Type B pancreatic cell (in vitro differentiated cells): ENCODE results near the gene SLFN5. TPM values are rescaled to one million over a fixed set of nuclear protein-coding genes. Genes with fewer than 3 reads are reported as not detected.
A peak's percentile ranks its signal among the peaks of the same experiment; 100 is the strongest.
"Not testable (repeated sequence)": the region's sequence is repeated elsewhere in the genome, so short reads cannot be mapped to it uniquely, and the experiment has no call there.

Source experiments
- DNase-seq: peaks from one replicate; pipeline ENCODE4 v3.0.0; 2021; ENCODE audit warnings: mixed read lengths; ENCODE audit not compliant: unreplicated experiment; ENCODE audit errors: extremely low spot score
- H3K27ac Mint-ChIP-seq: 2 replicates; pipeline ENCODE4 v1.8.0; 2021; ENCODE audit warnings: mild to moderate bottlenecking, mixed read lengths
- H3K27me3 Mint-ChIP-seq: 2 replicates; pipeline ENCODE4 v1.8.0; 2021; ENCODE audit warnings: mixed read lengths
- H3K36me3 Mint-ChIP-seq: 2 replicates; pipeline ENCODE4 v1.8.0; 2021; ENCODE audit warnings: mixed read lengths
- H3K4me1 Mint-ChIP-seq: one replicate; pipeline ENCODE4 v1.8.0; 2021; ENCODE audit warnings: mixed read lengths; ENCODE audit not compliant: unreplicated experiment
- H3K4me3 Mint-ChIP-seq: 2 replicates; pipeline ENCODE4 v1.8.0; 2021; ENCODE audit warnings: mild to moderate bottlenecking, mixed read lengths
- H3K9me3 Mint-ChIP-seq: 2 replicates; pipeline ENCODE4 v1.8.0; 2021; ENCODE audit warnings: mixed read lengths
- long read RNA-seq: library from polyadenylated mRNA; unstranded; transcript quantifications from one replicate; pipeline ENCODE4 v2.0.0, GENCODE V29; 2020
- total RNA-seq: library from RNA; stranded (reverse); gene quantifications from 2 replicates; pipeline ENCODE4 v1.2.1, GENCODE V29; 2021; ENCODE audit warnings: low replicate concordance
- TF ChIP-seq, protein P1 (sequence below): fragments of 200-600 bp; sonication (generic); conservative IDR thresholded peaks from 2 replicates; pipeline ENCODE4 v1.5.0; 2021; ENCODE audit warnings: antibody characterized with exemption, mild to moderate bottlenecking

SLFN5 gene
- 21.7 and 42.1 TPM in 2 replicates for total RNA-seq
- long read RNA-seq, full-length matches to known transcripts, result 33 of 77 reads
- long read RNA-seq, partial matches to known transcripts, result 31 of 77 reads
- long read RNA-seq, other reads (novel, unspliced or antisense), result 13 of 77 reads

DNA sequence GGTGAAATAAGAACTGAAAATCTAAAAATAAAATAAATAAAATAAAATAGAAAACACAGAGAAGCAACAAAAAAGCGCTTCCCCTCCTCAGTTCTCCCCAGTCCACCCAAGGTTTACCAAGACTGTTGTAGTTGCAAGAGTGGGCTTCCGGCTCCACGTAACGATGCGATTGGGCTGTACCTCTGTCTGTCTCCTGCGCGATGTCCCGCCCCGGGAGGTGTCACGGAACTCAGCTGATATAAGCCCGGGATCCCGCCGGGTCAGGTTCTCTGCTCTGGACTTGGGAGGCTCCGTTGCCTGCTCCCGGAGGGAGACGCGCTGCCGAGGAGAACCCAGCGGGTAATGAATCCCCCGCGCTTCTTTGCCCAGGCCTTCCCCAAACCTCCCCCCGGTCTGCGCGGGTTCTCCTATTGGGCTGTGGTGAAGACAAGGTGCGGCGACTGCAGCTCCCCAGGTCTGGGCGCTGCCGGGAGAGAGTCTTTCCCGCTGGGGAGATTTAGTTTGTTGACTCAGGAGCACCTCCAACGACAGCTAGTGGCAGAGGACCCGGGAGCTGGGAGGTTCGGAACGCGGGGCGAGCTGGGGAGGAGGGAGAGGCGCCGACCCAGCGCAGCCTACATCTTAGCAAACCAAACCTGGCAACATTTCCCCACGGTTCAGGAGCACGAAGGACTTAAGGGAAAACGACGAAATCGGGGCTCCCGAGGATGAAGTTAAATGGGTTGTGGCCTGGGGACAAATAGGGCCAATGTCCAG, at the start of gene SLFN5:
SLFN5 (plus strand) TSS at position 268 of the 756 bp plus-strand sequence. CDS start 15,619 bp downstream, outside the sequence.
- Mint-ChIP-seq H3K4me3 (peak within 1 kb of the TSS; percentile 98), H3K4me1 (peaks cover 27% of the 10 kb centered on the region), H3K27me3 (peaks cover 5% of the 10 kb centered on the region), H3K36me3 (peaks cover 7% of the 10 kb centered on the region), H3K27ac (peak within 1 kb of the TSS; percentile 94), H3K9me3 (no peaks in the 10 kb centered on the region)
- peak; percentile 87 for DNase-seq
- TF ChIP-seq, protein P1, sequence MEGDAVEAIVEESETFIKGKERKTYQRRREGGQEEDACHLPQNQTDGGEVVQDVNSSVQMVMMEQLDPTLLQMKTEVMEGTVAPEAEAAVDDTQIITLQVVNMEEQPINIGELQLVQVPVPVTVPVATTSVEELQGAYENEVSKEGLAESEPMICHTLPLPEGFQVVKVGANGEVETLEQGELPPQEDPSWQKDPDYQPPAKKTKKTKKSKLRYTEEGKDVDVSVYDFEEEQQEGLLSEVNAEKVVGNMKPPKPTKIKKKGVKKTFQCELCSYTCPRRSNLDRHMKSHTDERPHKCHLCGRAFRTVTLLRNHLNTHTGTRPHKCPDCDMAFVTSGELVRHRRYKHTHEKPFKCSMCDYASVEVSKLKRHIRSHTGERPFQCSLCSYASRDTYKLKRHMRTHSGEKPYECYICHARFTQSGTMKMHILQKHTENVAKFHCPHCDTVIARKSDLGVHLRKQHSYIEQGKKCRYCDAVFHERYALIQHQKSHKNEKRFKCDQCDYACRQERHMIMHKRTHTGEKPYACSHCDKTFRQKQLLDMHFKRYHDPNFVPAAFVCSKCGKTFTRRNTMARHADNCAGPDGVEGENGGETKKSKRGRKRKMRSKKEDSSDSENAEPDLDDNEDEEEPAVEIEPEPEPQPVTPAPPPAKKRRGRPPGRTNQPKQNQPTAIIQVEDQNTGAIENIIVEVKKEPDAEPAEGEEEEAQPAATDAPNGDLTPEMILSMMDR, result no peak

DNA sequence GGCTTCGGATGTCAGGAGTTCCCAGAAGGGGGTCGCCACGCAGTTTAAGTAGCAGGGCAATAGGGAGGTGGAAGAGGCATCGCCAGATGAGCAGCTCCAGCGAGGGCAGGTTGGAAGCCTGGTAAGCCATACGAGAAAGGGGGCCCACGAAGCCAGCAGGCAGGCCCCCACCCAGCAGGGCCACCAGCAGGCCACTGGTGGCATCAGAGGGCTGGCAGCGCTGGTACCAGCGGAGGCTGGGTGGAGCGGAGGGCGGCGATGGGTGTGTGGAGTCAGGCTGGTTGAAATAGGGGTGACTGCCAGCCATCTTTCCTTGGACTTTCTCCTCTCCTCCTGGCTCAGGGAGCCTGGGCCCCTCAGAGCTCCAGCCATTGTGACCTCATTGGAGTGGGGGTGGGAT, 48.9 kb upstream of the SLFN5 start, which contains the start of gene SLC35G3:
SLC35G3 (minus strand) TSS at position 393 of the 400 bp plus-strand sequence; CDS start at position 307, 86 bp downstream.
- H3K27ac Mint-ChIP-seq, DNase-seq, H3K36me3 Mint-ChIP-seq, H3K27me3 Mint-ChIP-seq, H3K4me1 Mint-ChIP-seq, H3K4me3 Mint-ChIP-seq, H3K9me3 Mint-ChIP-seq: not testable (repeated sequence)

DNA sequence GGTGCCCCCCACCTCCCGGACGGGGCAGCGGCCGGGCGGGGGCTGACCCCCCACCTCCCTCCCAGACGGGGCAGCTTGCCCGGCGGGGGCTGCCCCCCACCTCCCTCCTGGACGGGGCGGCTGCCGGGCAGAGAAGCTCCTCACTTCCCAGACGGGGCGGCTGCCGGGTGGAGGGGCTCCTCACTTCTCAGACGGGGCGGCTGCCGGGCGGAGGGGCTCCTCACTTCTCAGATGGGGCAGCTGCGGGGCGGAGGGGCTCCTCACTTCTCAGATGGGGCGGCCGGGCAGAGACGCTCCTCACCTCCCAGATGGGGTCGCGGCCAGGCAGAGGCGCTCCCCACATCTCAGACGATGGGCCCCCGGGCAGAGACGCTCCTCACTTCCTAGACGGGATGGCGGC, 47.8 kb upstream of the SLFN5 start:
- H3K36me3 Mint-ChIP-seq, H3K4me1 Mint-ChIP-seq, H3K9me3 Mint-ChIP-seq, H3K4me3 Mint-ChIP-seq, H3K27ac Mint-ChIP-seq, H3K27me3 Mint-ChIP-seq, DNase-seq: not testable (repeated sequence)

DNA sequence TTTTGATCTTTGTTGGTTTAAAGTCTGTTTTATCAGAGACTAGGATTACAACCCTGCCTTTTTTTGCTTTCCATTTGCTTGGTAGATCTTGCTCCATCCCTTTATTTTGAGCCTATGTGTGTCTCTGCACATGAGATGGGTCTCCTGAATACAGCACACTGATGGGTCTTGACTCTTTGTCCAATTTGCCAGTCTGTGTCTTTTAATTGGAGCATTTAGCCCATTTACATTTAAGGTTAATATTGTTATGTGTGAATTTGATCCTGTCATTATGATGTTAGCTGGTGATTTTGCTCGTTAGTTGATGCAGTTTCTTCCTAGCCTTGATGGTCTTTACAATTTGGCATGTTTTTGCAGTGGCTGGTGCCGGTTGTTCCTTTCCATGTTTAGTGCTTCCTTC, 40.3 kb upstream of the SLFN5 start:
- H3K36me3 Mint-ChIP-seq, H3K9me3 Mint-ChIP-seq, DNase-seq, H3K4me1 Mint-ChIP-seq, H3K27ac Mint-ChIP-seq, H3K4me3 Mint-ChIP-seq: not testable (repeated sequence)
- H3K27me3 Mint-ChIP-seq, result peaks cover 19% of the 10 kb centered on the region

DNA sequence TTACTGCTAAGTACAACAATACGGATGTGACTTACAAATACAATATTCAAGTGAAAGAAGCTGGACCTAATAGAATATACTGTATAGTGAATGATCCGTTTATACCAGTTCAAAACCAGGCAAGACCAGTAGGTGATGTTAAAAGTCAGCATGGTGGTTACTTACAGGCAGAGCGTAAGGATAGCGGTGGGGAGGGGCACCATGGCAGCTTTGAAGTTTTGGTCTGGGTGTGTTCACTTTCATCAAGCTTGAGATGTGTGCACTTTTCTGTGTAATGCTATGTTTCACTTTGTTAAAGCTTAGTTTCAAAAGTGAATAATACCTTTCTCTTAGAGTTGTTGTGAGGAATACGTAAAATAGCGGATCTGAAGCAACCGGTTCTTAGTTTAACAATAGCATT, 32.1 kb upstream of the SLFN5 start:
- Mint-ChIP-seq H3K4me1 (no peaks in the 10 kb centered on the region), H3K9me3 (no peaks in the 10 kb centered on the region), H3K27me3 (peaks cover 59% of the 10 kb centered on the region), H3K36me3 (no peaks in the 10 kb centered on the region), H3K4me3 (no peak overlapping the region), H3K27ac (no peak overlapping the region)
- DNase-seq, result no peak
- TF ChIP-seq, protein P1, result no peak

DNA sequence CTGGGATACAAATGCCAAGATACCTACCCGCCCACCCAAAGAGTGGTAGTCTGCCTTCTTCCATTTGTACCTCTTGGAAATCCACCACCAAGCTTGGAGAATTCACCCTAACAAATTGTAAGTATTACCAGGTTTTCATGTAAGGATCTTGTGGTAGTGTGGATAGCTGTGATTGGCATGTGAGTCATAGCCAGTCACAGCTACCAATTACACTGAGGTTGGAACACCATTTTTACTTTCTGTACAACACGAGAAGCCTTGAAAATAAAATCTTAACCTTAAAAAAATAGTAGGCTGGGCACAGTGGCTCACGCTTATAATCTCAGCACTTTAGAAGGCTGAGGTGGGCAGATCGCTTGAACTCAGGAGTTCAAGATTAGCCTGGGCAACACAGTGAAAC, 30.2 kb upstream of the SLFN5 start:
- no peak for DNase-seq
- Mint-ChIP-seq H3K9me3 (no peaks in the 10 kb centered on the region), H3K4me1 (no peaks in the 10 kb centered on the region), H3K27me3 (peaks cover 53% of the 10 kb centered on the region), H3K27ac (no peak overlapping the region), H3K36me3 (no peaks in the 10 kb centered on the region), H3K4me3 (no peak overlapping the region)
- TF ChIP-seq, protein P1, result no peak

DNA sequence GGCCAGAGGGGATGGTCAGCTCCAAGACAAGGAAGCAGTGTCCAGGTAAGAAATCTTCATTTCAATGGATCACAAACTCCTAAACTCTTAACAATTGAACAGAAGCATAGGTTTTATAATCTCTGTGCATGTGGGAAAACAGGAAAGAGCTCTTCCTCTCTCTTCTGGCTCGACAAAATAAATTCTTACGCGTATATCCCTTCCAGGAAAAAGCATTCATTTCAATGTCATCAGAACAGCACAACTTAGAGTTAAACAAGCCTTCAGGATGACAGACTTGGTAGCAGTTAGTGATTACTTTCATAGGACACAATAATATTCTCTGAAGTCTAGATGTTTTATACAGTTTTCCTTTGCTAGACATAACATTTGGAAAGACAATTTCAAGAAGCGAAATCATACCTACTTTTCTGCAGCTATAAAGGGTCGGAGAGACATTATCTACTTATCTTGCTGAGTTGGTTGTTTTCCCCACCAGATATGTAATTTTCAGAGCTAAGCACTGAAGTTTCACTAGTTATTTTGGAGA, 29.4 kb upstream of the SLFN5 start:
- TF ChIP-seq, protein P1, result no peak
- H3K4me1 Mint-ChIP-seq, result no peaks in the 10 kb centered on the region
- H3K36me3 Mint-ChIP-seq, result no peaks in the 10 kb centered on the region
- H3K4me3 Mint-ChIP-seq, result no peak overlapping the region
- no peak overlapping the region for H3K27ac Mint-ChIP-seq
- H3K27me3 Mint-ChIP-seq, result peaks cover 54% of the 10 kb centered on the region
- no peak for DNase-seq
- no peaks in the 10 kb centered on the region for H3K9me3 Mint-ChIP-seq
